GM23248 (cell line): ENCODE measurements around the gene TJAP1.

ENCODE experiments used
- EZH2 ChIP-seq: fragments of 200-600 bp; sonication (generic); IDR thresholded peaks from 2 replicates; pipeline ENCODE4 v1.6.1; 2018; ENCODE audit warnings: antibody characterized with exemption, mild to moderate bottlenecking; ENCODE audit not compliant: insufficient read depth, poor library complexity, severe bottlenecking
- EZH2phosphoT487 ChIP-seq: fragments of 200-600 bp; sonication (generic); IDR thresholded peaks from 2 replicates; pipeline ENCODE4 v1.6.1; 2018; ENCODE audit warnings: antibody characterized with exemption, moderate library complexity, mild to moderate bottlenecking, low read depth; ENCODE audit not compliant: insufficient read depth

DNA sequence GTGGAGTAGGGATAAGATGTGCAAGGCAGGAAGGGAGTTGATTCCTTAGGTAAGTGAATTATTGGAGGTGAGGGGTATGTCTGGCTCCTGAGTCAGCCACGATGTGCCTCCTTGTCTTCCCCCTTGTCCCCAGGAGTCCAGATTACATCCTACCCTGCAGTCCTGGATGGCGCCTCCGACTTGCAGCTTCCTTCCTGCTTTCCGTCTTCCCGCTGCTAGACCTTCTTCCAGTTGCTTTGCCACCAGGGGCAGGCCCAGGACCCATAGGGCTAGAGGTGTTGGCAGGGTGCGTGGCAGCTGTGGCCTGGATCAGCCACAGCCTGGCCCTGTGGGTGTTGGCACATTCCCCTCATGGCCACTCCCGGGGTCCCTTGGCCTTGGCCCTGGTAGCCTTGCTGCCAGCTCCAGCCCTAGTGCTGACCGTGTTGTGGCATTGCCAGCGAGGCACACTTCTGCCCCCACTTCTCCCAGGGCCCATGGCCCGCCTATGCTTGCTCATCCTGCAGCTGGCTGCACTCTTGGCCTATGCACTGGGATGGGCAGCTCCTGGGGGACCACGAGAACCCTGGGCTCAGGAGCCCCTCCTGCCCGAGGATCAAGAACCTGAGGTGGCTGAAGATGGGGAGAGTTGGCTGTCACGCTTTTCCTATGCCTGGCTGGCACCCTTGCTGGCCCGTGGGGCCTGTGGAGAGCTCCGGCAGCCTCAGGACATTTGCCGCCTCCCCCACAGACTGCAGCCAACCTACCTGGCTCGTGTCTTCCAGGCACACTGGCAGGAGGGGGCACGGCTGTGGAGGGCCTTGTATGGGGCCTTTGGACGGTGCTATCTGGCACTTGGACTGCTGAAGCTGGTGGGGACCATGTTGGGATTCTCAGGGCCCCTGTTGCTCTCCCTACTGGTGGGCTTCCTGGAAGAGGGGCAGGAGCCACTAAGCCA, 45.1 kb upstream of the TJAP1 start:
- TF ChIP-seq EZH2 = no peak
- TF ChIP-seq EZH2phosphoT487 = no peak
